Loucy (cell line): ENCODE results near the gene HPSE2.

ENCODE experiments used
- H2AFZ ChIP-seq: fragments of 200-600 bp; sonication (generic); 2 replicates; pipeline ENCODE4 v1.6.0; 2016; ENCODE audit warnings: antibody characterized with exemption, mild to moderate bottlenecking, low read length, moderate library complexity
- H3F3A ChIP-seq: fragments of 200-600 bp; 2 replicates; pipeline ENCODE4 v1.6.0; 2016; ENCODE audit warnings: antibody characterized with exemption, low read depth, mild to moderate bottlenecking
- H3K27me3 ChIP-seq: fragments of 200-600 bp; sonication (generic); 2 replicates; pipeline ENCODE4 v1.6.1; 2014; ENCODE audit warnings: low read length, mild to moderate bottlenecking; ENCODE audit not compliant: insufficient read depth, poor library complexity, severe bottlenecking
- H3K36me3 ChIP-seq: fragments of 200-600 bp; sonication (generic); 2 replicates; pipeline ENCODE4 v1.6.1; 2016; ENCODE audit warnings: low read length; ENCODE audit not compliant: insufficient read depth
- H3K4me1 ChIP-seq: fragments of 200-600 bp; sonication (generic); 2 replicates; pipeline ENCODE4 v1.5.1; 2014; ENCODE audit warnings: low read length, mild to moderate bottlenecking; ENCODE audit not compliant: insufficient read depth, poor library complexity, severe bottlenecking
- H3K4me2 ChIP-seq: fragments of 200-600 bp; sonication (generic); 2 replicates; pipeline ENCODE4 v1.6.0; 2014; ENCODE audit warnings: antibody characterized with exemption, low read length, low read depth, mild to moderate bottlenecking; ENCODE audit not compliant: poor library complexity, severe bottlenecking
- H3K4me3 ChIP-seq: fragments of 200-600 bp; sonication (generic); 2 replicates; pipeline ENCODE4 v1.5.1; 2014; ENCODE audit warnings: low read length, mild to moderate bottlenecking, mixed read lengths; ENCODE audit not compliant: poor library complexity, severe bottlenecking
- H3K79me2 ChIP-seq: fragments of 200-600 bp; sonication (generic); 2 replicates; pipeline ENCODE4 v1.6.1; 2014; ENCODE audit warnings: low read length; ENCODE audit not compliant: insufficient read depth
- H3K9ac ChIP-seq: fragments of 200-600 bp; sonication (generic); 2 replicates; pipeline ENCODE4 v1.6.0; 2014; ENCODE audit warnings: mild to moderate bottlenecking, low read depth, low read length, moderate library complexity; ENCODE audit not compliant: poor library complexity, severe bottlenecking
- H3K9me2 ChIP-seq: fragments of 200-600 bp; sonication (generic); replicated peaks from 2 replicates; pipeline ENCODE4 v1.6.1; 2016; ENCODE audit warnings: low read depth, low read length, mixed read lengths
- H3K9me3 ChIP-seq: fragments of 200-600 bp; sonication (generic); 2 replicates; pipeline ENCODE4 v1.6.1; 2014; ENCODE audit warnings: mild to moderate bottlenecking, antibody characterized with exemption, low read length, low read depth; ENCODE audit not compliant: insufficient read depth
- H4K20me1 ChIP-seq: fragments of 200-600 bp; sonication (generic); 2 replicates; pipeline ENCODE4 v1.6.0; 2014; ENCODE audit warnings: antibody characterized with exemption, low read length, mild to moderate bottlenecking; ENCODE audit not compliant: insufficient read depth, poor library complexity, severe bottlenecking
- CTCF ChIP-seq: fragments of 200-600 bp; sonication (generic); conservative IDR thresholded peaks from 2 replicates; pipeline ENCODE4 v1.5.1; 2014; ENCODE audit warnings: mild to moderate bottlenecking, antibody characterized with exemption, low read length
- EZH2phosphoT487 ChIP-seq: fragments of 200-600 bp; IDR thresholded peaks from 2 replicates; pipeline ENCODE4 v1.6.1; 2018; ENCODE audit warnings: antibody characterized with exemption, mild to moderate bottlenecking, moderate library complexity, borderline replicate concordance

HPSE2 gene

GRCh38 chr10:98613446-98613845, 622.2 kb downstream of the HPSE2 start:
- Histone ChIP-seq H3K9me2 (no peaks in the 10 kb centered on the region), H4K20me1 (no peaks in the 10 kb centered on the region), H3K27me3 (no peaks in the 10 kb centered on the region), H3K4me1 (peaks cover 12% of the 10 kb centered on the region), H3K4me2 (no peak overlapping the region), H2AFZ (no peak overlapping the region), H3K9ac (no peak overlapping the region), H3K36me3 (no peaks in the 10 kb centered on the region), H3F3A (no peaks in the 10 kb centered on the region), H3K4me3 (no peak overlapping the region), H3K9me3 (no peaks in the 10 kb centered on the region), H3K79me2 (no peaks in the 10 kb centered on the region)
- no peak for TF ChIP-seq EZH2phosphoT487
- TF ChIP-seq CTCF: no peak

GRCh38 chr10:98611436-98611835, 624.2 kb downstream of the HPSE2 start:
- Histone ChIP-seq H2AFZ (no peak overlapping the region), H3F3A (no peaks in the 10 kb centered on the region), H3K4me3 (no peak overlapping the region), H3K4me1 (no peaks in the 10 kb centered on the region), H3K9ac (no peak overlapping the region), H3K27me3 (no peaks in the 10 kb centered on the region), H3K36me3 (no peaks in the 10 kb centered on the region), H3K4me2 (no peak overlapping the region), H3K9me3 (no peaks in the 10 kb centered on the region), H4K20me1 (no peaks in the 10 kb centered on the region), H3K9me2 (no peaks in the 10 kb centered on the region), H3K79me2 (no peaks in the 10 kb centered on the region)
- TF ChIP-seq EZH2phosphoT487: no peak
- no peak for TF ChIP-seq CTCF

- no peaks in the 10 kb centered on the region for H3K9me3 ChIP-seq
- no peaks in the 10 kb centered on the region for H3K9me2 ChIP-seq
- H3K36me3 ChIP-seq: no peaks in the 10 kb centered on the region
- H3K9ac ChIP-seq: no peak overlapping the region
- no peak overlapping the region for H3K4me2 ChIP-seq
- no peak overlapping the region for H2AFZ ChIP-seq
- H3K27me3 ChIP-seq: no peaks in the 10 kb centered on the region
- H4K20me1 ChIP-seq: no peaks in the 10 kb centered on the region
- TF ChIP-seq CTCF: no peak
- no peak for TF ChIP-seq EZH2phosphoT487
- H3K4me1 ChIP-seq: no peaks in the 10 kb centered on the region
- no peaks in the 10 kb centered on the region for H3F3A ChIP-seq
- no peaks in the 10 kb centered on the region for H3K79me2 ChIP-seq
- no peak overlapping the region for H3K4me3 ChIP-seq
Measured at GRCh38 chr10:98610836-98611235, 624.8 kb downstream of the HPSE2 start.
